ENCODE measurements around the gene GMPS.
"Not testable (repeated sequence)": the region's sequence is repeated elsewhere in the genome, so short reads cannot be mapped to it uniquely, and the experiment has no call there.

Gene GMPS

GRCh38 chr3:155938409-155938808 is 68.0 kb downstream of the GMPS start:
- no peaks in the 10 kb centered on the region for H3K27me3 Mint-ChIP-seq (ENCODE audit: low read depth)
- H3K9me3 Mint-ChIP-seq, result no peaks in the 10 kb centered on the region
- peaks cover 47% of the 10 kb centered on the region for H3K36me3 Mint-ChIP-seq (ENCODE audit: low read depth)

DNA sequence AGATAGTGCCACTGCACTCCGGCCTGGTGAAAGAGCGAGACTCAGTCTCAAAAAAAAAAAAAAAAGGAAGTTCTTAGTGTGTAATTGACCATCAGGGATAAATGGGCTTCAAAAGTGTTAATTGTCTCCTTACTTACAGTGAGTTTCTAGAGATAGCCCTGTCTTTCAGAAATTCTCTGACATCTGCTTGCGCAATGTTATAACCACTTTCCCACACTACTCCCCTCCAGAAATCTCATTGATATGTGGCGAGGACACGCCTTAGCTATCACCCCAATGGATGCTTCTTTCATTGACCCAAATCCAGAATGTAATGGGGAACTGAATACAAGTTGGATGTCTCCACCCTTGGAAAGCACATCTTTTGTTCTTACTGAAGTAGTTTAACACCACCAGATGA is 70.9 kb downstream of the GMPS start:
- no peaks in the 10 kb centered on the region for H3K27me3 Mint-ChIP-seq (ENCODE audit: low read depth)
- H3K9me3 Mint-ChIP-seq, result no peaks in the 10 kb centered on the region
- no peak overlapping the region for H3K27ac Mint-ChIP-seq

More at GRCh38 chr3:155938409-155938808, 68.0 kb downstream of the GMPS start:
- H3K4me1 Mint-ChIP-seq (ENCODE audit: low read depth), result no peaks in the 10 kb centered on the region
- no peak for DNase-seq (ENCODE audit: low spot score)
- no peak overlapping the region for H3K27ac Mint-ChIP-seq
- no peak overlapping the region for H3K4me3 Mint-ChIP-seq

DNA sequence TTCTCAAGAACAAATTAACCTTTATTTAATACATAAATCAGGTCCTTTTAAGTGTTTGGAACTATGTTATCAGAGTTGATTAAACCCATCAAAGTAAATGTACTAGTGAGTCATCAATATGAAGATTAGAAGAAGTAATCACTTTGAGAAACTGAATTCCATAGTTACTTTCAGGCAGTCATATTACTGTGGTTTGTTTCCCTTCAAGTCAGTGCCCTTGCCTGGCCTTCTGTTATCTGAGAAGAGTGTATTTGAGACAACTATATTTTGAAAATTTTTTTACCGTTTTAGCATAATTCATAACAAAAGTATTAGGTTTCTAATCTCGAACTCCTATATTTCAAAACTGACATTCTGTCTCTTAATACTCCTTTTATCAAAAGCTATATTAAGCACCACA is 73.6 kb downstream of the GMPS start:
- Mint-ChIP-seq H3K4me1 (ENCODE audit: low read depth) (no peaks in the 10 kb centered on the region), H3K36me3 (ENCODE audit: low read depth) (peaks cover 19% of the 10 kb centered on the region), H3K4me3 (no peak overlapping the region), H3K27ac (no peak overlapping the region), H3K9me3 (no peaks in the 10 kb centered on the region), H3K27me3 (ENCODE audit: low read depth) (no peaks in the 10 kb centered on the region)
- no peak for DNase-seq (ENCODE audit: low spot score)

More for the DNA sequence above, 70.9 kb downstream of the GMPS start:
- Mint-ChIP-seq H3K36me3 (ENCODE audit: low read depth) (peaks cover 33% of the 10 kb centered on the region), H3K4me1 (ENCODE audit: low read depth) (no peaks in the 10 kb centered on the region), H3K4me3 (no peak overlapping the region)
- DNase-seq (ENCODE audit: low spot score), result no peak

DNA sequence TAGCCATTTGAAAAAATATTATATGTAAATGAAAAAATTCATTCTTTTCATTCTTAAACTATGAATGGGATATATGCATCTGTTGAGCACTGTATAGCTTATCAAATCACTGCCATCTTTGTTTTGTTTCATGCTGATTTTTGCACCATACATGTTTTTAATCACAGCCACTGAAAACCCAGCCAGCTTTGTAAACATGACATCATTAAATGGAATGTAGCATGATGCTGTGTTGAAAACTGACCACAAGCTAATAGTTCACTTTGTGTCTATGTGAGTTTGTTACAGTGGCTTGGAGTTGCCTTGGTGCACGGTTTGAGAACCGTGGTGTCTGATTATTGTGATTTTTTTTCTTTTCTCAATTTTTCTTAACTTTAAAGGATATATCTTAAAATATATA is 75.7 kb downstream of the GMPS start:
- H3K27me3 Mint-ChIP-seq (ENCODE audit: low read depth), result no peaks in the 10 kb centered on the region
- H3K36me3 Mint-ChIP-seq (ENCODE audit: low read depth), result peaks cover 11% of the 10 kb centered on the region
- no peak overlapping the region for H3K4me3 Mint-ChIP-seq
- H3K9me3 Mint-ChIP-seq, result no peaks in the 10 kb centered on the region
- no peak overlapping the region for H3K27ac Mint-ChIP-seq
- DNase-seq (ENCODE audit: low spot score), result no peak
- H3K4me1 Mint-ChIP-seq (ENCODE audit: low read depth), result no peaks in the 10 kb centered on the region

DNA sequence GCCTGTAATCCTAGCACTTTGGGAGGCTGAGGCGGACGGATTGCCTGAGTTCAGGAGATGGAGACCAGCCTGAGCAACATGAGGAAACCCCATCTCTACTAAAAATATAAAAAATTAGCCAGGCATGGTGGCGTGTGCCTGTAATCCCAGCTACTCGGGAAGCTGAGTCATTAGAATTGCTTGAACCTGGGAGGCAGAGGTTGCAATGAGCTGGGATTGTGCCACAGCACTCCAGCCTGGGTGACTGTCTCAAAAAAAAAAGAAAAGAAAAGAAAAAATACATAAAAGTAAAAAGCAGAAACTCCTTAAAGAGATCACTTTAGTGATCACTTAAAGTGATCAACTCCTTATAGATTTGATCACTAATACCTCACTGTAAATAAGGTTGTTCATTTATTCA is 78.0 kb downstream of the GMPS start:
- Mint-ChIP-seq H3K36me3 (ENCODE audit: low read depth) (peaks cover 2% of the 10 kb centered on the region), H3K4me1 (ENCODE audit: low read depth) (no peaks in the 10 kb centered on the region), H3K27me3 (ENCODE audit: low read depth) (no peaks in the 10 kb centered on the region), H3K9me3 (no peaks in the 10 kb centered on the region), H3K4me3 (no peak overlapping the region), H3K27ac (no peak overlapping the region)
- DNase-seq (ENCODE audit: low spot score), result no peak

DNA sequence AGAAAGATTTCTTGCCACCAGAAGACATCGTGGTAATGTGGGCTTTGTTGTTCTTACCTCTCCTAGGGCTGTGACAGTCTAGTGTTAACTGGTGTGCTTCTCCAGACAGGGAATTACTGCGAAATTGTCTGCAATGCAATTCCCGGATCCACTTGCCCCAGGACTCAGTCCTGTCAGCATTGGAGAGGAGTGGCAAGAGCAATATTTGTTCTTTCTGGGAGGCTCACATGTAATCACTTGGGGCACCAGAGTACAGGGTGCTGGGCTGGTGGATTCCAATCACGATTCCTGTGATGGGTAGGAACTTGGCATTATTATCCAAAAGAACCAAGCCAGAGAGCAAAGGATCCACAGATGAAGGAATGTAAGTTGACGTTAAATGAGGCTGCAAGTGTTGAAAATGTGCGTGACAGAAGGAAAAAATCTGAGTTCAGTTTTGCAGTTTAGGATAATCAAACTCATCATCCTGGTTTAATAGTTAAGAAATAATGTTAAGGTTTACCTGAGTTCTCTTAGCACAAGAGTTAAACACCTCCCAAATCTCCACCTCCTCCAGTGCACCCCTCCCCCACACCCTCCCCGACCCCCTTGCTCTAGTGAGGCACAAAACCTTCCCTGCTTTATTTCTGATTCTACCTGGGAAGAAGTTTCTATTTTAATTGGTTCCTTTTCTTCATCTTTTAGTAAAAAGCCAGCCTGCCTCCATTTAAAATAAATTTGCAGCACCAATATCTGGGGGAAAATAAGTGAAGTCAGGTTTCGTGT is 79.2 kb downstream of the GMPS start:
- Mint-ChIP-seq H3K27me3 (ENCODE audit: low read depth) (no peaks in the 10 kb centered on the region), H3K9me3 (peaks cover 5% of the 10 kb centered on the region), H3K27ac (no peak overlapping the region), H3K4me3 (no peak overlapping the region), H3K36me3 (ENCODE audit: low read depth) (peaks cover 2% of the 10 kb centered on the region), H3K4me1 (ENCODE audit: low read depth) (no peaks in the 10 kb centered on the region)
- DNase-seq (ENCODE audit: low spot score), result no peak

DNA sequence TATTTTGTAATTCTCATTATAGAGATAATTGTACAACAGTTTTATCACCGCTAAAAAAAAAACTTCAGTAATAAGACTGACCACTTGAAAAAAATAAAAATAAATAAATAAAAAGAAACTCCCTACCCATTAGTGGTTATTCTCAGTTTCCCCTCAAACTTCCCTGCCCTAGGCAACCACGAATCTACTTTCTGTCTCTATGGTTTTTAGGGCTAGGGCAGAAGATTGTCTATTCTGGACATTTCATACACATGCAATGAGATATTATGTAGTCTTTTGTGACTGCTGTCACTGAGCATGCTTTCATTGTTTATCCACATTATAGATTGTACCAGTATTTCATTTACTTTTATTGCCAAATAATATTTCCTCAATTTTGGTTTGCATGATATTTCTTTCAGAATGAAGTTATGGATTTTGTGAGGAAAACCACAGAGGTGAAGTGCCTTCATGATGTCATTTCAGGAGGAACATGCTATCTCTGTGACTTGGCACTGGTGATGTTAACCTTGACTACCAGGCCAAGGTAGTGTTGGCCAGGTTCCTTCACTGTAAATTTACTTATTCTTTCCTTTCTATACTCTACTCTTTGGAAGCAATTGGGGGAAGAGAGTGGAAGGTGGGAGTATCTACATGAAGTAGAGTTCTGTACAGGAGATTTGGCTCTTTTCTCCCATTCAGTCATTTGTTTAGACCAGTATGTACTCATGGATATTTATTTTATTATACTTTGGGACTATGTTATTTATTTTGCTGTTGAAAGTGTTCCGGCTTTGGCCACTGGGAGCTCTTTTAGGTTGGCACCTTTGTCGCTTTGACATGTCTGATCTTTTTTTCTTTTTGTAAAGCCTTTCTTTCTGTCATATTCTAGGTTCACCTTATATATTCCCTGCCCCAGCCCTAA is 86.3 kb downstream of the GMPS start:
- Mint-ChIP-seq H3K9me3 (peaks cover 5% of the 10 kb centered on the region), H3K27me3 (ENCODE audit: low read depth) (no peaks in the 10 kb centered on the region), H3K4me3 (no peak overlapping the region), H3K36me3 (ENCODE audit: low read depth) (no peaks in the 10 kb centered on the region), H3K27ac (no peak overlapping the region), H3K4me1 (ENCODE audit: low read depth) (peaks cover 5% of the 10 kb centered on the region)
- DNase-seq (ENCODE audit: low spot score), result no peak

DNA sequence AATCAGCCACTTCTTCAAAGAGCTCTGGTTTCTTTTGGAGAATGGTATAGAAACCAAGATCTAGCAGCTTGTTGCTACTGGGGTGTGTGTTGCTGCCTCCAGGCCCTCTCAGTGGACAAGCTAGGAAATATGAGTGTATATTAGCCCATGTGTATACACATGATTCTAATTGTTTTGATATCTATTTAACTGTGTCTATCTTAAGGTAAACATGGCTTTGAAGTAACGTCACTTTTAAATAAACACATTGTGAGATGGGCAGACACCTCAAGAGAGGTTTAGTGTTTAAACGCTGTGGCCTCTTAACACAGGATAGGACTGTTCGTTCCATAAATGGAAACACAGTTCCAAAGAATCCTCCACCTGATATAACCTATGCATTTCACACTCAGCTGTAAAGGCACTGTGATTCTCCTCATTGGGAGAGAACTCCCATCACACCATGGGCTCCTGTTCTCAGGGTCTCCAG is 87.0 kb downstream of the GMPS start:
- no peak overlapping the region for H3K4me3 Mint-ChIP-seq
- H3K4me1 Mint-ChIP-seq (ENCODE audit: low read depth), result peaks cover 5% of the 10 kb centered on the region
- DNase-seq (ENCODE audit: low spot score), result no peak
- H3K9me3 Mint-ChIP-seq, result peaks cover 5% of the 10 kb centered on the region
- no peak overlapping the region for H3K27ac Mint-ChIP-seq
- no peaks in the 10 kb centered on the region for H3K27me3 Mint-ChIP-seq (ENCODE audit: low read depth)
- H3K36me3 Mint-ChIP-seq (ENCODE audit: low read depth), result no peaks in the 10 kb centered on the region

- Mint-ChIP-seq H3K27me3 (ENCODE audit: low read depth) (no peaks in the 10 kb centered on the region), H3K27ac (no peak overlapping the region), H3K4me3 (no peak overlapping the region)
Observed at GRCh38 chr3:155958676-155959075, 88.2 kb downstream of the GMPS start.

GRCh38 chr3:155960060-155960459 is 89.6 kb downstream of the GMPS start:
- H3K27ac Mint-ChIP-seq, result no peak overlapping the region
- H3K4me3 Mint-ChIP-seq, result no peak overlapping the region
- no peaks in the 10 kb centered on the region for H3K27me3 Mint-ChIP-seq (ENCODE audit: low read depth)
- H3K9me3 Mint-ChIP-seq, result no peaks in the 10 kb centered on the region
- peaks cover 7% of the 10 kb centered on the region for H3K4me1 Mint-ChIP-seq (ENCODE audit: low read depth)
- DNase-seq (ENCODE audit: low spot score), result no peak
- H3K36me3 Mint-ChIP-seq (ENCODE audit: low read depth), result no peaks in the 10 kb centered on the region

More at GRCh38 chr3:155958676-155959075, 88.2 kb downstream of the GMPS start:
- H3K36me3 Mint-ChIP-seq (ENCODE audit: low read depth), result no peaks in the 10 kb centered on the region
- peaks cover 5% of the 10 kb centered on the region for H3K9me3 Mint-ChIP-seq
- H3K4me1 Mint-ChIP-seq (ENCODE audit: low read depth), result peaks cover 7% of the 10 kb centered on the region
- no peak for DNase-seq (ENCODE audit: low spot score)

- not testable (repeated sequence) for H3K4me1 Mint-ChIP-seq (ENCODE audit: low read depth); H3K4me3 Mint-ChIP-seq; DNase-seq (ENCODE audit: low spot score); H3K9me3 Mint-ChIP-seq; H3K27me3 Mint-ChIP-seq (ENCODE audit: low read depth); H3K27ac Mint-ChIP-seq; H3K36me3 Mint-ChIP-seq (ENCODE audit: low read depth)
Observed at GRCh38 chr3:155961044-155961443, 90.6 kb downstream of the GMPS start.

DNA sequence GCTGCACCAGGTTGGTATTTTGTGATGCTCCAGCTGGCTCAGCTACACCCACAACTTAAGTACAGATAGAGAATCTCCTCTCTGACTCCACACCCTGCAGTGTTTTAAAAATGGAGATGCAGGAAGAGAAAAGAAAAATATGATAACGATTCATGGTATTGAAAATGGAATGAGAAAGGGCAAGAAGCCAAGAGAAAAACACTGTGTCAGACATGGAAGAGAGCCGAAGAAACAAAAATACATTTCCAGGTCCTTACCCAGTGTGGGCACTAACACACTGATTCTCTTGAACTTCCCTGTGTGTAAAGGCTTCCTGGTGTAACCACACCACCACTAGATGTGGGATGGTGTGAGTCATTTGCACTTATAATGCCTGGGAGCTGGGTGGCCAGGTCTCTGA is 93.1 kb downstream of the GMPS start:
- H3K36me3 Mint-ChIP-seq (ENCODE audit: low read depth), result no peaks in the 10 kb centered on the region
- no peaks in the 10 kb centered on the region for H3K27me3 Mint-ChIP-seq (ENCODE audit: low read depth)
- peaks cover 7% of the 10 kb centered on the region for H3K4me1 Mint-ChIP-seq (ENCODE audit: low read depth)
- H3K27ac Mint-ChIP-seq, result no peak overlapping the region
- no peak overlapping the region for H3K4me3 Mint-ChIP-seq
- no peaks in the 10 kb centered on the region for H3K9me3 Mint-ChIP-seq
- no peak for DNase-seq (ENCODE audit: low spot score)

DNA sequence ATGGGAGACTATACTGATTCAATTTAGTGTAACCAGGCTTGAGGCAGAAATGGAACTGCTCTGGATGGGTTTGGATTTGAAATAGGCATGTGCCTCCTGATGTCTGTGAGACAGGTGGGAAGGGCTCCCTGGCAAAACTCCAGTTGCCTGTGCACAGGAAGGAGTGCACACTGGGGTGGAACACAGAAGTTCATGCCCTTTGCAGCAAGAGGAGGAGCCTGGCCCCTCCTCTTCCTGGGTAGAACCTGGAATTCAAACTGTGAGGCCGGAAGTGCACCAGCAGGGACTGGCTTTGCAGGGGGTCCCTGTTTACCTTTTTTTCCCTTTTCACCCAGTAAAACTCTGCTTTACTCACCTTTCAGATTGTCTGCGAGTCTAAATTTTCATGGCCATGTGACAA is 99.9 kb downstream of the GMPS start:
- Mint-ChIP-seq H3K9me3 (no peaks in the 10 kb centered on the region), H3K4me1 (ENCODE audit: low read depth) (peaks cover 3% of the 10 kb centered on the region), H3K4me3 (no peak overlapping the region), H3K36me3 (ENCODE audit: low read depth) (no peaks in the 10 kb centered on the region), H3K27ac (no peak overlapping the region), H3K27me3 (ENCODE audit: low read depth) (peaks cover 4% of the 10 kb centered on the region)
- DNase-seq (ENCODE audit: low spot score), result no peak

DNA sequence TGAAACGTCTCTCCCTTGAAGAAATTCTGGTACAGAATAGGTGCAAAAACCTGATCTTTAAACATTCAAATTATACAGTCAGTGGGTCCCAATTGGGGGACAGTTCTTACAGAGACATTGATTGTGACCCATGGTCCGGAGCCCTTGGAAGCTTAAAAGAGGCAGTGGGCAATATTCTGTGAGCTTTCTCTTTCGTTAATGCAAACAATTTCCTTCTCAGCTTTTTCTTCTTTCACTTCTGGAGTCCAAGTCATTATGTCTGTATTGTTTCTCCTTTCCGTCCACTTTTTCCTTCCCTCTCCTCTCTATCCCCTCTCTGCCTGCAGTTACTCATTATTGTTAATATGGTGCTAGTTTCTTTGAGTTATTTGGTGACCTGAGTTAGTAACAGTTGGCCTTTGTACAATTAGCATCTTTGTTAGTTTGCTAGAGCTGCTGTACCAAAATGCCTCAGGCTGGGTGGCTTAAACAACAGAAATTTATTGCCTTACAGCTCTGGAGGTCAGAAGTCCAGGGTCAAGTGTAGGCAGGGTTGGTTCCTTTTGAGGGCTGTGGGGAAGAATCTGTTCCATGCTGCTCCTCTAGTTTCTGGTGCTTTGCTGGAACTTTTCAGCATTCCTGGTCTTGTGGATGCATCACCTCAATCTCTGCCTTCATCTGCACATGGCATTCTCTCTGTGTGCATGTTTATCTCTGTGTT is 102.6 kb downstream of the GMPS start:
- Mint-ChIP-seq H3K36me3 (ENCODE audit: low read depth) (no peaks in the 10 kb centered on the region), H3K27me3 (ENCODE audit: low read depth) (peaks cover 4% of the 10 kb centered on the region), H3K4me1 (ENCODE audit: low read depth) (peaks cover 1% of the 10 kb centered on the region), H3K4me3 (no peak overlapping the region), H3K9me3 (no peaks in the 10 kb centered on the region), H3K27ac (no peak overlapping the region)
- no peak for DNase-seq (ENCODE audit: low spot score)

Measured in T-helper 2 cell treated with Interferon-gamma antibody and Interleukin-4, amounts not matched to agents 5 μg/mL and 100 μg/mL, for 36 hours (primary cell).